ENCODE results near the gene KMT2B.

KMT2B gene

DNA sequence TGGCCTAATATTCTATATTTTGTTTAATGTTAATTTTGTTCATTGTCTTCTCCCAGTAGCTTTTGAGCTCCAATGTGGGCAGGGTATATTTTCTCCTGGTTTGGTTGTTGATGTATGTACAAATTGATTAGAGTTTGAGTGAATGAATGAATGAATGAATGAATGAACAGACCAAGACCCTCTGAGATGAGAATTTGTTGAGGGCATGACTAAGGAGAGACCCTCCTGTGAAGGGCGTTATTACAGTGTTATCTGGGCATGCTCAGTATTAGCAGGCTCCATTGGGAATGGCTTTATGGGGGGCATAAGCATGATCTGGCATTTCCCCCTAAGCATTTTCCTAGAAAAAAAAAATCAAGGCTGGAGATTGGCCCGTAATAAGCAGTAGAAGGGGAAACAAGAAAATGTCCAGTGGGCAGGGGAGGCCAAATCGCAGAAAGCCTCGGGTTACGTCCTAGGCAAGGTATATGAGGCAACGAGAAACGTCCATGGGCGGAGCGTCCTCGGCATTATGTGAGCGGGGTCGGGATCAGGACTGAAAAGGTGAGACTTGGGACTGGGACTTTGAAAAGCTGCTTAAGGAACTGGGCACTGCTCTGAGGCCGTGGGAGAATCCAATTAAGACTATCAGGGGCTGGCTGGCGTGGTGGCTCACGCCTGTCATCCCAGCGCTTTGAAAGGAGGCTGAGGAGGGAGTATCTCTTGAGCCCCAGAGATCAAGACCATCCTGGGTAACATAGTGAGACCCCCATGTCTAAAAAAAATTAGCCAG, 56.7 kb downstream of the KMT2B start:
- Histone ChIP-seq H3K36me3 (peaks cover 0 to 30% (median 23%) of the 10 kb centered on the region in 11 experiments; a peak in 19 of 22 replicates), H3K9ac (peak overlapping the region in 4 of 11 experiments; percentile 5 to 36 (median 28); a peak in 2 of 22 replicates), H3K4me3 (peak overlapping the region; percentile 61 to 80 (median 70)), H3K9me3 (replicated peaks in 1 of 11) (no peaks in the 10 kb centered on the region), H3K27ac (no peak overlapping the region), H4K20me1 (peaks cover 0 to 14% (median 0%) of the 10 kb centered on the region in 11 experiments; a peak in 4 of 22 replicates), H3K4me2 (peak overlapping the region; percentile 69 to 96 (median 84)), H3K4me1 (peaks cover 14 to 43% (median 32%) of the 10 kb centered on the region in 10 experiments), H3K27me3 (no peaks in the 10 kb centered on the region)
- no peak for TF ChIP-seq Cebpa-rat (IDR thresholded peaks at IDR 0.05)

DNA sequence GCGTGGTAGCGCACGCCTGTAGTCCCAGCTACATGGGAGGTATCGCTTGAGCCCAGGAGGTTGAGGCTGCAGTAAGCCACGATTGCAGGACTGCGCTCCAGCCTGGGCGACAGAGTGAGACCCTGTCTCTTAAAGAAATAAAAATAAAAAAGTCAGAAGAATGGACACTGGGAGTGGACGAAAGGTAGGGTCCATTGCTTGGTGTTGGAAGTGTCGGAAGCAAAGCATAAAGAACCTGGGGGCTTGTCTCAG, 57.2 kb downstream of the KMT2B start:
- Histone ChIP-seq H3K27me3 (no peaks in the 10 kb centered on the region), H3K9ac (peak overlapping the region in 5 of 11 experiments; percentile 5 to 86 (median 35); a peak in 3 of 22 replicates), H3K4me2 (peak overlapping the region; percentile 69 to 96 (median 84)), H4K20me1 (peaks cover 0 to 14% (median 0%) of the 10 kb centered on the region in 11 experiments; a peak in 4 of 22 replicates), H3K27ac (no peak overlapping the region), H3K36me3 (peaks cover 0 to 30% (median 28%) of the 10 kb centered on the region in 11 experiments; a peak in 19 of 22 replicates), H3K4me3 (peak overlapping the region; percentile 61 to 80 (median 70)), H3K9me3 (replicated peaks in 1 of 11) (no peaks in the 10 kb centered on the region), H3K4me1 (peaks cover 14 to 38% (median 28%) of the 10 kb centered on the region in 10 experiments)
- TF ChIP-seq Cebpa-rat (IDR thresholded peaks at IDR 0.05) = no peak

DNA sequence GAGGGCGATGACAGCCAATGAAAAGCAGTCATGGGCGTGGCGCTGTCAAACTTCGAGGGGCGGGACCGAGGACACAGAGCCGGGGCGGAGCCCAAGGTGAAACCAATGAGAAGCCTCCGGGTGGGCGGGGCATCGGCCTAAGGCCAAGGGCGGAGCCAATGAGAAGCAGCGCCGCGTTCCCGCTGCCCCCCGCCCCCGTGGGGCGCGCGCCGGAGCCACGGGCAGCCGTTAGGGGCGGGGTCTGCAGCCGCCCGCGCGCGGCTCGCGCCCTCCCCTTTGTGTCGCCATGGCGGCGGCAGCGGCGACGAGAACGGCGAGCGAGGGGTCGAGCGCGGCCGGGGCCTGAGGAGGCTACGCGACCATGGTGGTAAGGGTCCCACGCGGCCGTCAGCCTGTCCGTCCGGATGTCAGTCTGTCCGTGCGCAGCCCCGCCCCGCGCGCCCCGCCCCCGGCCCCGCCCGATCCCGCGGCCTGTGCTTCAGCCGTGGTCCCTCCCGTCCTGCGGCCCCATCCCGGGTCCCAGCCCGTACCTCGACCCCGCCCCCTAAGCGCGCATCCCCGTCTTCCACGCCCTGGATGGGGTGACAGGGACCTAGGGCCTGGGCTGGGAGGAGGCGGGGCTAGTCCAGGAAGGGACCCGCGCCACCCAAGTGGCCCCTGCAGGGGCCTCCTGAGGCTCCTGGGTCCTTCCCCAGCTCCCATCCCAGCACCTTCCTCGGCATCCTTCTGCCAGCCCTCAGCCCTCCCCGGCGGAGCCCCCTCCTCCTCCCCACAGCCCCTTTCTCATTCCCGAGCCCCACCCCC, 57.7 kb downstream of the KMT2B start, which contains the start of gene ARHGAP33:
ARHGAP33 (plus strand) TSS at position 267 of the 804 bp plus-strand sequence; CDS start at position 362, 95 bp downstream.
- Histone ChIP-seq H3K4me1 (peaks cover 14 to 35% (median 28%) of the 10 kb centered on the region in 10 experiments), H4K20me1 (peaks cover 0 to 14% (median 0%) of the 10 kb centered on the region in 11 experiments; a peak in 4 of 22 replicates), H3K27ac (peak within 1 kb of the TSS in 9 of 11 experiments; percentile 41 to 78 (median 72); a peak in 19 of 22 replicates), H3K9me3 (replicated peaks in 1 of 11) (no peaks in the 10 kb centered on the region), H3K27me3 (no peaks in the 10 kb centered on the region), H3K4me2 (peak within 1 kb of the TSS; percentile 77 to 96 (median 93)), H3K4me3 (peak within 1 kb of the TSS; percentile 61 to 80 (median 70)), H3K9ac (peak within 1 kb of the TSS; percentile 57 to 86 (median 78); a peak in 21 of 22 replicates), H3K36me3 (peaks cover 0 to 34% (median 31%) of the 10 kb centered on the region in 11 experiments; a peak in 19 of 22 replicates)
- TF ChIP-seq Cebpa-rat (IDR thresholded peaks at IDR 0.05) = no peak

DNA sequence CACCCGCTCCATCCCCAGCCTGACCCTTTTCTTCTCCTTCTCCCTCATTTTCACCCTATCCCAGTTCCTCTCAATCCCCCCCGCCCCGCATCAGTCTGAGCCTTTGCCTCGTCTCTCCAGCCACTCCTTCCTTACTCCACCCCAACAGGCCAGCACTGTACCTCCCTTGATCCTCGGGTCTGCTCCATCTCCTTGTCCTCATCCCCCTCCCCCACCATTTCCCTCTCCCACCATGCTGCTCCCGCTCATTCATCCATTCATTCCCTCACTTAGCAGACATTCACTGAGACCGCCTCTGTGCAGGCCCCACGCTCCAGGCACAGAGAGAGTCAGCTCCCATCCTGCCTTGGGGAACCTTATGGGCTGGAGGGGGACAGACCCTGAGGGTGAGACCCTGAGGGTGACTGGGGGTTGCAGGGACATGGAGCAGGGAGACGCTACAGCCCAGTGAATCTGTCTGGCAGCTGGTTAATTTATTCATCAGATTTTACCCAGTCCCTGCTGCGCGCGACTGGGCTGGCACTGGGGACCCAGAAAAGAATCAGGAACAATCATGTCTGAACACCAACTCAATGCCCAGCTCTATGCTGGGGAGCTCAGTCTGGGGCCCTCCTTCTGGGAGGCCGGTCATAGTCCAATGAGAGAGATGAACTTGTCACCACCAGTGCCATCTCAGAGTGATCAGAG, 58.4 kb downstream of the KMT2B start:
- H3K4me2 ChIP-seq = peak overlapping the region; percentile 77 to 96 (median 91)
- H4K20me1 ChIP-seq = peaks cover 0 to 14% (median 0%) of the 10 kb centered on the region in 11 experiments; a peak in 4 of 22 replicates
- no peaks in the 10 kb centered on the region for H3K9me3 ChIP-seq (replicated peaks in 1 of 11)
- TF ChIP-seq Cebpa-rat (IDR thresholded peaks at IDR 0.05) = no peak
- no peaks in the 10 kb centered on the region for H3K27me3 ChIP-seq
- peak overlapping the region; percentile 61 to 80 (median 70) for H3K4me3 ChIP-seq
- peak overlapping the region in 8 of 11 experiments; percentile 66 to 78 (median 74); a peak in 15 of 22 replicates for H3K27ac ChIP-seq
- peak overlapping the region in 10 of 11 experiments; percentile 71 to 86 (median 79); a peak in 19 of 22 replicates for H3K9ac ChIP-seq
- H3K36me3 ChIP-seq = peaks cover 3 to 40% (median 35%) of the 10 kb centered on the region in 11 experiments; a peak in 19 of 22 replicates
- peaks cover 14 to 35% (median 28%) of the 10 kb centered on the region in 10 experiments for H3K4me1 ChIP-seq

DNA sequence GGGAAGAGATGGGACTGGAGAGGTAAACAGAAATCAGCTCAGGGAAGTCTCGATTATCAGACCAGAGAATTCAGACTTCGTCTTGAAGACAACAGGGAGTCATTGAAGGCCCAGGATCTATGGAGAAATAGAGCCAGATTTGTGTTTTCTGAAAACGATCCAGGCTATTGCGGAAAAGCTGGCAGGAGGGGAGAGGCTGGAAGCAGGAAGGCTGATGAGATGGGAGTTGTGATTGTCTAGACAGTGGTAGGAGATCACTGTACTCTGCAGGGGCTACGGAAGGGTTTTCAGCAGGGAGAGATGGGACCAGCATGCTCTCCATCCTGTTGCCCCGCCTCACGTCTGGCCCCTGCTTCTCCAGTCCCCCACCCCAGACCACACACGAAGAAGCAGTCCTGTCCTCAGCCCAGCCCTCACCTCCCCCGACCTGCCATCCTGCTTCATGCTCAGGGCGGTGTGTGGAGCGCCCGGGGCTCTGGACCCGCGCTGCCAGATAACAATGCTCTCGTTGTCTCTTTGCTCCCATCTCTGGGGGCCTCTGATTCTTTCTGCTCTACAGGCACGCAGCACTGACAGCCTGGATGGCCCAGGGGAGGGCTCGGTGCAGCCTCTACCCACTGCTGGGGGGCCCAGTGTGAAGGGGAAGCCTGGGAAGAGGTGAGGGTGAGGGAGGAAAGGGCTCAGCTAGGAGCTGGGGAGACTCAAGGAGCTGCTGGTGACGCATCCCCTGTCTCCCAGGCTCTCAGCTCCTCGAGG, 59.5 kb downstream of the KMT2B start:
- no peak for TF ChIP-seq Cebpa-rat (IDR thresholded peaks at IDR 0.05)
- Histone ChIP-seq H4K20me1 (peaks cover 0 to 14% (median 0%) of the 10 kb centered on the region in 11 experiments; a peak in 6 of 22 replicates), H3K4me1 (peaks cover 14 to 46% (median 33%) of the 10 kb centered on the region in 10 experiments), H3K27me3 (no peaks in the 10 kb centered on the region), H3K4me2 (peak overlapping the region in 9 of 11 experiments; percentile 77 to 96 (median 93); a peak in 18 of 22 replicates), H3K27ac (peak overlapping the region in 6 of 11 experiments; percentile 11 to 72 (median 23); a peak in 6 of 22 replicates), H3K9ac (peak overlapping the region in 8 of 11 experiments; percentile 73 to 86 (median 81); a peak in 15 of 22 replicates), H3K4me3 (peak overlapping the region in 3 of 10 experiments; percentile 70 to 78 (median 71); a peak in 5 of 20 replicates), H3K36me3 (peaks cover 3 to 50% (median 46%) of the 10 kb centered on the region in 11 experiments; a peak in 19 of 22 replicates), H3K9me3 (replicated peaks in 1 of 11) (no peaks in the 10 kb centered on the region)

DNA sequence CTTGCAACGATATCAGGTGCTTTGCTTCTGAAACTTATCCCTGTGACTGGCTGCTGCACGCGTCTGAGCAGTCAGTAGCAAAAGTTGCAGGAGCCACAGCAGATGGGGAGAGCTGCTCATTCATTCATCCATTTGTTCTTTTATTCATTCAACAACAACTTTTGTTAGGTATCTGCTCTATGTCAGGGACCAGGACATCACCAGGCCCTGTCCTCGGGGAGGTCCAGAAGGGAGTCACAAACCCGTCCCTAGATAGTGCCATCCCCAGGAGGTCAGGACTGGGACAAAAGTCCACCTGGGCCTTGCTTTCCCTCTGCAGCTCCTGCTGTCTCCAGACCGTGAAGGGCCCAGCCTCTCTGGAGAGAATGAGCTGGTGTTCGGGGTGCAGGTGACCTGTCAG, 60.2 kb downstream of the KMT2B start:
- Histone ChIP-seq H3K36me3 (peaks cover 3 to 57% (median 53%) of the 10 kb centered on the region in 11 experiments; a peak in 20 of 22 replicates), H3K9me3 (replicated peaks in 1 of 11) (no peaks in the 10 kb centered on the region), H3K4me3 (no peak overlapping the region), H3K4me1 (peaks cover 14 to 52% (median 40%) of the 10 kb centered on the region in 10 experiments), H3K4me2 (peak overlapping the region in 2 of 11 experiments; percentile 94 to 96; a peak in 4 of 22 replicates), H3K9ac (peak overlapping the region in 7 of 11 experiments; percentile 42 to 86 (median 82); a peak in 8 of 22 replicates), H3K27me3 (no peaks in the 10 kb centered on the region), H4K20me1 (peaks cover 0 to 14% (median 0%) of the 10 kb centered on the region in 11 experiments; a peak in 6 of 22 replicates), H3K27ac (peak overlapping the region in 2 of 11 experiments; percentile 22 to 72; a peak in 2 of 22 replicates)
- no peak for TF ChIP-seq Cebpa-rat (IDR thresholded peaks at IDR 0.05)

DNA sequence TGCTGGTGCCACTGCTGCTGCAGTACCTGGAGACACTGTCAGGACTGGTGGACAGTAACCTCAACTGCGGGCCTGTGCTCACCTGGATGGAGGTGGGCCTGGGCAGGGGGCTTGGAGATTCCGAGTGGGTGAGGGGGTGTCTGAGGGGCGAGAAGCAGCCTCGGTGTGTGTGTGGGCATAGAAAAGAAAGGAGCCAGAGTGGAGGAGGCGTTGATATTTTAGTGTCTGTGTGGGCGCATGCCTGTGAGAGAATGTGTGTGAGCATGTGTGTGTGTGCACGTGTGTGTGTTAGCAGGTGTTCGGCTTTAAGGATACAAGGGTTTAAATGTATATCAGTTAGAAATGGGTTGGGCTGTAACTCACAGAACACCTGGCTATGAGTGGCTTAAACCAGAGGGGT, 61.2 kb downstream of the KMT2B start:
- Histone ChIP-seq H3K36me3 (peaks cover 3 to 64% (median 61%) of the 10 kb centered on the region in 11 experiments; a peak in 20 of 22 replicates), H3K4me3 (no peak overlapping the region), H4K20me1 (peaks cover 0 to 23% (median 0%) of the 10 kb centered on the region in 11 experiments; a peak in 8 of 22 replicates), H3K4me1 (peaks cover 14 to 61% (median 48%) of the 10 kb centered on the region in 10 experiments), H3K9ac (peak overlapping the region in 4 of 11 experiments; percentile 1 to 73 (median 11); a peak in 2 of 22 replicates), H3K27me3 (no peaks in the 10 kb centered on the region), H3K4me2 (no peak overlapping the region), H3K27ac (no peak overlapping the region; a peak in 1 of 22 replicates), H3K9me3 (replicated peaks in 1 of 11) (no peaks in the 10 kb centered on the region)
- no peak for TF ChIP-seq Cebpa-rat (IDR thresholded peaks at IDR 0.05)
